Skeletal muscle tissue (tissue), 2 donors: ENCODE results near the gene NGB. TPM values are rescaled to one million over a fixed set of nuclear protein-coding genes. Genes with fewer than 3 reads are reported as not detected.

Experiments
- small RNA-seq: library from RNA; depleted of rRNA; stranded (forward); fragments of <200 nt; gene quantifications from one replicate; pipeline ENCODE3, GENCODE V24; 2014
- total RNA-seq: library from RNA; depleted of rRNA; stranded (reverse); fragments of >200 nt; gene quantifications from one replicate; pipeline ENCODE4 v1.2.3, GENCODE V29; 2014

Gene NGB
- total RNA-seq, 1 donor from 2014 or later = not detected

Small RNAs within 50 kb of the gene (small RNA-seq; reads per million reads assigned to genes)
- gene MIR1260A = not detected

Other genes with a start within 250 kb of the NGB start
- gene IRF2BPL, start 242.5 kb downstream of the NGB start, total RNA-seq = 20.9 TPM
- 13.6 TPM for gene CIPC, start 172.9 kb downstream of the NGB start, total RNA-seq
- 0.52 TPM for gene ZDHHC22, start 129.4 kb downstream of the NGB start, total RNA-seq
- gene TMEM63C, start 89.4 kb downstream of the NGB start, total RNA-seq = 3.1 TPM
- 14.6 TPM for gene POMT2, start 49.7 kb upstream of the NGB start, total RNA-seq
- 25.1 TPM for gene GSTZ1, start 49.8 kb upstream of the NGB start, total RNA-seq
- gene TMED8, start 105.9 kb upstream of the NGB start, total RNA-seq = 3.7 TPM
- not detected for gene SAMD15, start 106.2 kb upstream of the NGB start, total RNA-seq
- gene NOXRED1, start 152.3 kb upstream of the NGB start, total RNA-seq = 0.52 TPM
- 41.2 TPM for gene VIPAS39, start 186.4 kb upstream of the NGB start, total RNA-seq
- gene AHSA1, start 186.9 kb upstream of the NGB start, total RNA-seq = 92.4 TPM
- gene ISM2, start 227.6 kb upstream of the NGB start, total RNA-seq = not detected